A673 (cell line): ENCODE data around the gene RBM45. TPM values are rescaled to one million over a fixed set of nuclear protein-coding genes. Genes with fewer than 3 reads are reported as not detected.

ENCODE experiments used
- BruUV-seq: library from RNA; stranded (reverse); fragments of 400-500 nt; replicated peaks from 2 replicates; lab custom pipeline; 2021; lab: Mats Ljungman, UMichigan
- CTCF ChIA-PET: fragments of 300-600 bp; sonication (Branson Sonifier 250); formaldehyde crosslinking; loops from one replicate; lab custom pipeline; 2022; ENCODE audit warnings: antibody characterized with exemption; lab: Charles Lee
- POLR2A ChIA-PET: fragments of 300-600 bp; sonication (Branson Sonifier 250); formaldehyde crosslinking; loops from one replicate; lab custom pipeline; 2022; ENCODE audit warnings: antibody characterized with exemption; ENCODE audit not compliant: low non-redundant PET; lab: Charles Lee
- DNase-seq: peaks from one replicate; pipeline ENCODE4 v3.0.0-alpha.2; 2015; ENCODE audit warnings: low spot score
- H3K27ac ChIP-seq: fragments of 200-600 bp; sonication (generic); 2 replicates; pipeline ENCODE4 v1.5.1; 2016; ENCODE audit warnings: mixed run types, low read depth, mild to moderate bottlenecking, mixed read lengths, antibody characterized with exemption, low read length; ENCODE audit not compliant: poor library complexity, severe bottlenecking
- H3K27me3 ChIP-seq: fragments of 200-600 bp; sonication (generic); replicated peaks from 2 replicates; pipeline ENCODE4 v1.6.1; 2017; ENCODE audit warnings: mixed run types, low read depth, mild to moderate bottlenecking, mixed read lengths, antibody characterized with exemption, low read length; ENCODE audit not compliant: insufficient read depth, poor library complexity
- H3K36me3 ChIP-seq: fragments of 200-600 bp; sonication (generic); 2 replicates; pipeline ENCODE4 v1.6.1; 2016; ENCODE audit warnings: mixed run types, mild to moderate bottlenecking, mixed read lengths, antibody characterized with exemption, low read length; ENCODE audit not compliant: insufficient read depth, poor library complexity, severe bottlenecking
- H3K4me1 ChIP-seq: fragments of 200-600 bp; sonication (generic); 2 replicates; pipeline ENCODE4 v1.6.1; 2017; ENCODE audit warnings: mixed run types, mild to moderate bottlenecking, mixed read lengths, antibody characterized with exemption, low read length; ENCODE audit not compliant: insufficient read depth, poor library complexity, severe bottlenecking
- H3K4me3 ChIP-seq: fragments of 200-600 bp; sonication (generic); 2 replicates; pipeline ENCODE4 v1.5.1; 2016; ENCODE audit warnings: low read depth, mixed run types, mild to moderate bottlenecking, mixed read lengths, low read length; ENCODE audit not compliant: poor library complexity, severe bottlenecking
- H3K9me3 ChIP-seq: fragments of 200-600 bp; sonication (generic); 2 replicates; pipeline ENCODE4 v1.6.1; 2016; ENCODE audit warnings: mixed run types, low read depth, mild to moderate bottlenecking, mixed read lengths, antibody characterized with exemption, low read length; ENCODE audit not compliant: poor library complexity, severe bottlenecking
- EZH2 ChIP-seq: fragments of 200-600 bp; sonication (generic); IDR thresholded peaks from 2 replicates; pipeline ENCODE4 v1.6.1; 2017; ENCODE audit warnings: borderline replicate concordance, low read depth, mild to moderate bottlenecking, mixed read lengths, antibody characterized with exemption, low read length; ENCODE audit not compliant: poor library complexity, severe bottlenecking
- intact Hi-C: fragments of 100-400 bp; cut with micrococcal nuclease; formaldehyde crosslinking; loops from one replicate; pipeline ENCODE4 v1.10.0; 2022; ENCODE audit not compliant: unreplicated experiment
- total RNA-seq: library from RNA; stranded (reverse); gene quantifications from 2 replicates; pipeline ENCODE4 v1.2.3, GENCODE V29; 2021
- TF ChIP-seq, protein P1 (sequence below): fragments of 300-800, 200-600 bp; sonication (generic); conservative IDR thresholded peaks from 2 replicates; pipeline ENCODE4 v1.5.1; 2017; ENCODE audit warnings: low read depth, mild to moderate bottlenecking, antibody characterized with exemption, low read length, moderate library complexity, mixed read lengths

Gene RBM45
- total RNA-seq, 1 experiment from 2014 or later: 18.7 TPM

DNA sequence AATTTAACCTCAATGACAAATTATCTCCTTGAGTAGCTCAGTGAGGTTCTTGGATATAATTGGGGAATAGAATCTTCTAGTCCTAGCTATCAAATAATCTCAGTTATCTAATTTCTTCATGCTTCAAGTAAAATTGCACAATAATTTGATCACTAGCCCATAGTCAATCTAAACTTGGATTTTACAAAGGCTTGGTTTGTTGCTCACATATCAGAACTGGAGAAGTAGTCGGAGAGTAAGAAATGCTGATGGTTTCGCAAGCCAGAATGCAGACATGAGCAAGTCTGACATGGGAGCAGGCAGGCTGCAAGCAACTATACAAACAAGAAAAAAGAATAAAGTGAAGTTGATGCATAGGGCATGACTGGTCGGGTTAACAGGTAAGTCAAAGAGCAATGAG is 28.0 kb upstream of the RBM45 start:
- DNase-seq: no peak
- ChIA-PET CTCF (no interaction called here), POLR2A (interaction anchor here (0.6 kb wide), 1 partner anchor 182 kb away, joined by 3 read pairs; no protein-coding TSS in a partner anchor)
- TF ChIP-seq, protein P1, sequence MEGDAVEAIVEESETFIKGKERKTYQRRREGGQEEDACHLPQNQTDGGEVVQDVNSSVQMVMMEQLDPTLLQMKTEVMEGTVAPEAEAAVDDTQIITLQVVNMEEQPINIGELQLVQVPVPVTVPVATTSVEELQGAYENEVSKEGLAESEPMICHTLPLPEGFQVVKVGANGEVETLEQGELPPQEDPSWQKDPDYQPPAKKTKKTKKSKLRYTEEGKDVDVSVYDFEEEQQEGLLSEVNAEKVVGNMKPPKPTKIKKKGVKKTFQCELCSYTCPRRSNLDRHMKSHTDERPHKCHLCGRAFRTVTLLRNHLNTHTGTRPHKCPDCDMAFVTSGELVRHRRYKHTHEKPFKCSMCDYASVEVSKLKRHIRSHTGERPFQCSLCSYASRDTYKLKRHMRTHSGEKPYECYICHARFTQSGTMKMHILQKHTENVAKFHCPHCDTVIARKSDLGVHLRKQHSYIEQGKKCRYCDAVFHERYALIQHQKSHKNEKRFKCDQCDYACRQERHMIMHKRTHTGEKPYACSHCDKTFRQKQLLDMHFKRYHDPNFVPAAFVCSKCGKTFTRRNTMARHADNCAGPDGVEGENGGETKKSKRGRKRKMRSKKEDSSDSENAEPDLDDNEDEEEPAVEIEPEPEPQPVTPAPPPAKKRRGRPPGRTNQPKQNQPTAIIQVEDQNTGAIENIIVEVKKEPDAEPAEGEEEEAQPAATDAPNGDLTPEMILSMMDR: no peak
- TF ChIP-seq EZH2: no peak
- Histone ChIP-seq H3K9me3 (no peaks in the 10 kb centered on the region), H3K36me3 (no peaks in the 10 kb centered on the region), H3K27me3 (no peaks in the 10 kb centered on the region), H3K4me1 (no peaks in the 10 kb centered on the region), H3K27ac (no peak overlapping the region), H3K4me3 (no peak overlapping the region)
- no TSS peak for BruUV-seq
- intact Hi-C loops: no loop called here

DNA sequence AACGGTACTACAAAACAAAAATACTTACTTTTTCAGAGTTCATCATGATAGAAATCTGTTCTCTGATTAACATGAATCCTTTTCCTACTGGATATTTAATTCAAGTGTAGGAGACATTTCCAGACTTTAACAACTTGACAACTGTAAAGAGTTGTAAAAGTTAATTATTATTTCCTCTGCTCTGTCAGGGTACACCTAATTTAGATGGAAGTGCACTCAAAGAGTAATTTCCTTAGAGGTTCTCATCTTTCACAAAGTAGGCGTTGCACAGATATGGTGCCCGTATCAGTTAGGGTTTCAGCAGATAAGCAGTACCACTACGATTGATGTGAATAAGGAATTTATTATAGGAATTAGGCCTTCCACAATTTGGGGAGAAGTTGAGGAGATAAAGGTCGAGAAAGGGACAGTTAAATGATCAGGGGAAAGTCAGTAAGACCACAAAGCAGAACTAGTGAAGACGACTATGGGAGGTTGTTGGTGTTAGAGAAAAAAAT is 23.4 kb upstream of the RBM45 start:
- Histone ChIP-seq H3K4me3 (no peak overlapping the region), H3K4me1 (no peaks in the 10 kb centered on the region), H3K27me3 (no peaks in the 10 kb centered on the region), H3K27ac (no peak overlapping the region), H3K36me3 (no peaks in the 10 kb centered on the region), H3K9me3 (no peaks in the 10 kb centered on the region)
- intact Hi-C loops: no loop called here
- TF ChIP-seq EZH2: no peak
- TF ChIP-seq, protein P1: no peak
- DNase-seq: no peak
- no TSS peak for BruUV-seq
- CTCF ChIA-PET: no interaction called here
- POLR2A ChIA-PET: no interaction called here

DNA sequence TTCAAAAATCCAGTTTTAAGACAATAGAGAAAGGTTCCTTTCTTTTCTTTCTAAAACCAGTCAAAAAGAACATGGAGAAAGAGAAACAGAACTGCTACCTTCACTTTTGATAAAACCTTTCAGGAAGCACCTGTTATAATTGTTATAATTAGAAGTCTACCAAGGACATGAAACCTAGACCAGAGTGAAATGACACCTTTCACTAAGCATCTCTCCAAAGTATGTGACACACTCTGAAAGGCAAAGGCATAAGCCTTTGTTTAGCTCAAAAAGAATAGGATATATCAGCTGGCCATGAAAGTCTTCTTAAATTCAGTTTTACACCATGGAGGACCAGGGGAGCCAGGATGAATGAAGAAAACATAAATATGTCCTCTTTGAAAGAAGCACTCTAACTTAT is 18.8 kb upstream of the RBM45 start:
- DNase-seq: no peak
- intact Hi-C loops: no loop called here
- H3K9me3 ChIP-seq: no peaks in the 10 kb centered on the region
- no peak overlapping the region for H3K27ac ChIP-seq
- ChIA-PET POLR2A (no interaction called here), CTCF (no interaction called here)
- H3K4me1 ChIP-seq: no peaks in the 10 kb centered on the region
- H3K4me3 ChIP-seq: no peak overlapping the region
- no peak for TF ChIP-seq EZH2
- TF ChIP-seq, protein P1: no peak
- BruUV-seq: no TSS peak
- no peaks in the 10 kb centered on the region for H3K36me3 ChIP-seq
- H3K27me3 ChIP-seq: no peaks in the 10 kb centered on the region
